GM23248 (cell line): Measurements from ENCODE around the gene WRNIP1.

Source experiments
- EZH2 ChIP-seq: fragments of 200-600 bp; sonication (generic); IDR thresholded peaks from 2 replicates; pipeline ENCODE4 v1.6.1; 2018; ENCODE audit warnings: antibody characterized with exemption, mild to moderate bottlenecking; ENCODE audit not compliant: insufficient read depth, poor library complexity, severe bottlenecking
- EZH2phosphoT487 ChIP-seq: fragments of 200-600 bp; sonication (generic); IDR thresholded peaks from 2 replicates; pipeline ENCODE4 v1.6.1; 2018; ENCODE audit warnings: antibody characterized with exemption, moderate library complexity, mild to moderate bottlenecking, low read depth; ENCODE audit not compliant: insufficient read depth

GRCh38 chr6:2743280-2744208, 21.6 kb upstream of the WRNIP1 start:
- TF ChIP-seq EZH2 (no peak), EZH2phosphoT487 (no peak)
